HUES6 (cell line): ENCODE results near the gene TPSG1.

Source experiments
- H3K27ac ChIP-seq: 2 replicates; pipeline ENCODE4 v1.7.0; 2013; ENCODE audit warnings: low read depth, mild to moderate bottlenecking, low read length, inconsistent platforms
- H3K27me3 ChIP-seq: 2 replicates; pipeline ENCODE4 v1.6.1; 2013; ENCODE audit warnings: low read length; ENCODE audit not compliant: control insufficient read depth, insufficient read depth
- H3K36me3 ChIP-seq: 2 replicates; pipeline ENCODE4 v1.6.1; 2013; ENCODE audit warnings: low read length; ENCODE audit not compliant: control insufficient read depth, insufficient read depth
- H3K4me1 ChIP-seq: 2 replicates; pipeline ENCODE4 v1.6.1; 2013; ENCODE audit warnings: low read length; ENCODE audit not compliant: control insufficient read depth, insufficient read depth
- H3K4me3 ChIP-seq: 2 replicates; pipeline ENCODE4 v1.5.1; 2013; ENCODE audit warnings: low read depth, low read length
- H3K9ac ChIP-seq: one replicate; pipeline ENCODE4 v1.6.1; 2013; ENCODE audit warnings: mild to moderate bottlenecking, low read length
- H3K9me3 ChIP-seq: 2 replicates; pipeline ENCODE4 v1.6.1; 2013; ENCODE audit warnings: low read depth, low read length; ENCODE audit not compliant: control insufficient read depth, insufficient read depth

TPSG1 gene

DNA sequence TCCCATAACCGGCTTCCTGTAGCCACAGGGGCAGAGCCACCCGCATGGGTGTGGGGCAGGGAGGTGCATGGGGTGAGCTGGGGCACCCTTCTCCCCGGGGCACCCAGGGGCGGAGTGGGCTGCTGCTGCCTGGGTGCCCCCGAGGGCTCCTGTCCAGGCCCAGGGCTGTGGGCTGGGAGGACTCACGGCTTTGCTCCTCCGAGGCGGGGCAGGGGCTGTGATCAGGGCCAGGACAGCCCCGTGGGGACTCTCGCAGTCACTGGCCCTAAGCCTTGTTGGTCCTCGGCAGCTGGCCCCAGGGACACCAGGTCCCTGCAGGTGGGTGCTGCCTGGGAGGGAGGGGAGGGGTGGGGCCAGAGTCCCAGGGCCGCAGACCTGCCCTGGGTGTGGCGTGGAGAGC, 52.4 kb downstream of the TPSG1 start:
- Histone ChIP-seq H3K36me3 (no peaks in the 10 kb centered on the region), H3K4me3 (no peak overlapping the region), H3K9me3 (no peaks in the 10 kb centered on the region), H3K9ac (no peak overlapping the region), H3K27ac (no peak overlapping the region), H3K4me1 (0 out of 2 replicates have a peak, but pooled peaks cover 7% of the 10 kb centered on the region), H3K27me3 (no peaks in the 10 kb centered on the region)

DNA sequence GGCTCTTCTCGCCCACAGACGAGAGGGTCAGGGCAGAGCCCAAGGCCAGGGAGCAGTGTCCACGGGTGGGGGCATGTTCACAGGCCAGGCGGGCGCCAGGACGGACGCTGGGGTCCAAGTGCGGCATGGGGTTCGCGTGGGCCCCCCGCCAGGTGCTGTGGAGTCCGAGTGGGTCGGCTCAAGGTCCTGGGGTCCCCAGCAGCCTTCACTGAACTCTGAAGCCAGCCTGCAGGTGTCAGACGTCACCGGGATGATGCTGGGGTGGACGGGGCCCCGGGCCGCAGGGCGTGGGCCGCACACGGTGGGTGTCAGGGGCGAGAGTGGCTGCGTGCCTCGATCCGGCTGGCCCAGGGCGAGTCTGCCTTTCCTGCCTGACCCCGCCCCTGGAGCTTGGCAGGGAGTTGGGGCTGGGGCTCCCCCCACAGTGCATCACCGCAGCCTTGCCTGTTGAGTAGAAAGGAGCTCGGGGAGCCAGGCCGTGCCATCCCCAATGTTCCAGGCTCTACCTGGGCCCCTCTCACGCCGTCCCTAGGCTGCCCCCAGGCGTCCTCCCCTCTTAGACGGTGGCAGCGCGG, 53.1 kb downstream of the TPSG1 start:
- Histone ChIP-seq H3K4me3 (no peak overlapping the region), H3K9ac (no peak overlapping the region), H3K27me3 (no peaks in the 10 kb centered on the region), H3K27ac (no peak overlapping the region), H3K9me3 (no peaks in the 10 kb centered on the region), H3K4me1 (0 out of 2 replicates have a peak, but pooled peaks cover 7% of the 10 kb centered on the region), H3K36me3 (no peaks in the 10 kb centered on the region)
